H9 (cell line): ENCODE data around the gene EFCAB6. TPM values are rescaled to one million over a fixed set of nuclear protein-coding genes. Genes with fewer than 3 reads are reported as not detected.

Experiments used
- DNase-seq: peaks from one replicate; pipeline ENCODE4 v3.0.0-alpha.2; 2017
- H2AFZ ChIP-seq: one replicate; pipeline ENCODE4 v1.6.1; 2013; ENCODE audit warnings: mild to moderate bottlenecking, low read length, control low read depth, moderate library complexity
- H2AK5ac ChIP-seq: 2 replicates; pipeline ENCODE4 v1.6.1; 2013; ENCODE audit warnings: low read length, control low read depth, mixed read lengths; ENCODE audit not compliant: insufficient read length
- H2BK120ac ChIP-seq: one replicate; pipeline ENCODE4 v1.6.1; 2013; ENCODE audit warnings: low read depth, mild to moderate bottlenecking, low read length, control low read depth, inconsistent platforms; ENCODE audit not compliant: poor library complexity, severe bottlenecking
- H2BK12ac ChIP-seq: 2 replicates; pipeline ENCODE4 v1.6.1; 2013; ENCODE audit warnings: low read length, control low read depth, mixed read lengths, low read depth; ENCODE audit not compliant: insufficient read length
- H2BK15ac ChIP-seq: 2 replicates; pipeline ENCODE4 v1.6.1; 2013; ENCODE audit warnings: low read depth, low read length, control low read depth
- H2BK20ac ChIP-seq: one replicate; pipeline ENCODE4 v1.6.1; 2013; ENCODE audit warnings: low read depth, mild to moderate bottlenecking, low read length, control low read depth, inconsistent platforms; ENCODE audit not compliant: poor library complexity, severe bottlenecking
- H2BK5ac ChIP-seq: 2 replicates; pipeline ENCODE4 v1.6.1; 2013; ENCODE audit warnings: low read length, control low read depth, mixed read lengths; ENCODE audit not compliant: insufficient read length
- H3K14ac ChIP-seq: 2 replicates; pipeline ENCODE4 v1.6.1; 2013; ENCODE audit warnings: low read length, control low read depth; ENCODE audit not compliant: insufficient read depth
- H3K18ac ChIP-seq: 2 replicates; pipeline ENCODE4 v1.6.1; 2013; ENCODE audit warnings: low read depth, mild to moderate bottlenecking, mixed read lengths, low read length, control low read depth; ENCODE audit not compliant: insufficient read length
- H3K23ac ChIP-seq: 2 replicates; pipeline ENCODE4 v1.6.1; 2013; ENCODE audit warnings: low read length, control low read depth, mixed read lengths, low read depth; ENCODE audit not compliant: insufficient read length
- H3K23me2 ChIP-seq: 2 replicates; pipeline ENCODE4 v1.6.1; 2013; ENCODE audit warnings: low read depth, mild to moderate bottlenecking, mixed read lengths, low read length, control low read depth; ENCODE audit not compliant: insufficient read length, poor library complexity, severe bottlenecking
- H3K27ac ChIP-seq: 2 replicates; pipeline ENCODE4 v1.5.1; 2013; ENCODE audit warnings: low read length, control low read depth, mixed read lengths, low read depth; ENCODE audit not compliant: insufficient read length
- H3K27me3 ChIP-seq: 2 replicates; pipeline ENCODE4 v1.6.1; 2013; ENCODE audit warnings: low read length, control low read depth, inconsistent platforms; ENCODE audit not compliant: insufficient read depth
- H3K4ac ChIP-seq: 2 replicates; pipeline ENCODE4 v1.6.1; 2013; ENCODE audit warnings: low read depth, mild to moderate bottlenecking, control low read depth, inconsistent platforms, low read length, moderate library complexity
- H3K4me1 ChIP-seq: 2 replicates; pipeline ENCODE4 v1.6.1; 2013; ENCODE audit warnings: low read length, control low read depth, inconsistent platforms; ENCODE audit not compliant: insufficient read depth
- H3K4me2 ChIP-seq: 2 replicates; pipeline ENCODE4 v1.6.1; 2013; ENCODE audit warnings: low read length, control low read depth, mixed read lengths; ENCODE audit not compliant: insufficient read length, insufficient read depth
- H3K56ac ChIP-seq: 2 replicates; pipeline ENCODE4 v1.6.1; 2013; ENCODE audit warnings: low read depth, mild to moderate bottlenecking, mixed read lengths, low read length, control low read depth; ENCODE audit not compliant: insufficient read length
- H3K79me1 ChIP-seq: 2 replicates; pipeline ENCODE4 v1.6.1; 2013; ENCODE audit warnings: low read depth, mild to moderate bottlenecking, moderate library complexity, low read length, control low read depth, inconsistent platforms; ENCODE audit not compliant: insufficient read depth, poor library complexity, severe bottlenecking
- H3K79me2 ChIP-seq: 2 replicates; pipeline ENCODE4 v1.6.1; 2013; ENCODE audit warnings: low read length, control low read depth, inconsistent platforms; ENCODE audit not compliant: insufficient read depth
- H3K9ac ChIP-seq: 2 replicates; pipeline ENCODE4 v1.6.1; 2013; ENCODE audit warnings: low read length, control low read depth, mixed read lengths; ENCODE audit not compliant: insufficient read length; ENCODE audit errors: extremely low read depth
- H3K9me3 ChIP-seq: one replicate; pipeline ENCODE4 v1.6.1; 2013; ENCODE audit warnings: low read depth, low read length, inconsistent platforms; ENCODE audit not compliant: control insufficient read depth
- H3T11ph ChIP-seq: one replicate; pipeline ENCODE4 v1.6.1; 2013; ENCODE audit warnings: mild to moderate bottlenecking, low read length, control low read depth, inconsistent platforms
- H4K20me1 ChIP-seq: one replicate; pipeline ENCODE4 v1.6.1; 2013; ENCODE audit not compliant: control insufficient read depth, insufficient read length, insufficient read depth
- H4K5ac ChIP-seq: 2 replicates; pipeline ENCODE4 v1.6.1; 2013; ENCODE audit warnings: low read depth, mild to moderate bottlenecking, mixed read lengths, low read length, control low read depth; ENCODE audit not compliant: insufficient read length
- H4K8ac ChIP-seq: replicated peaks from 2 replicates; pipeline ENCODE4 v1.6.1; 2013; ENCODE audit warnings: low read length, control low read depth, mixed read lengths, low read depth; ENCODE audit not compliant: insufficient read length
- H4K91ac ChIP-seq: 2 replicates; pipeline ENCODE4 v1.6.1; 2013; ENCODE audit warnings: low read depth, mild to moderate bottlenecking, moderate library complexity, mixed read lengths, low read length, control low read depth; ENCODE audit not compliant: insufficient read length
- H3K27ac Mint-ChIP-seq, 3 experiments: 2 replicates in 2 of 3; 3 replicates in 1 of 3; pipeline ENCODE4 v1.8.0; 2020 to 2021; ENCODE audit warnings: mixed read lengths in 3 of 3, mild to moderate bottlenecking in 1 of 3, moderate library complexity in 1 of 3
- H3K27me3 Mint-ChIP-seq: 2 replicates; pipeline ENCODE4 v1.8.0; 2021; ENCODE audit warnings: low read depth, mild to moderate bottlenecking, moderate library complexity, mixed read lengths
- H3K36me3 Mint-ChIP-seq, 3 experiments: 2 replicates in 2 of 3; 3 replicates in 1 of 3; pipeline ENCODE4 v1.8.0; 2020 to 2021; ENCODE audit warnings: low read depth in 3 of 3, mixed read lengths in 3 of 3; ENCODE audit not compliant: insufficient read depth in 1 of 3
- H3K4me1 Mint-ChIP-seq, 2 experiments: 2 replicates each; pipeline ENCODE4 v1.8.0; 2020; ENCODE audit warnings: mixed read lengths in 2 of 2
- H3K4me3 Mint-ChIP-seq, 2 experiments: 2 replicates in 1 of 2; 3 replicates in 1 of 2; pipeline ENCODE4 v1.8.0; 2020 to 2021; ENCODE audit warnings: mild to moderate bottlenecking in 2 of 2, mixed read lengths in 2 of 2, moderate library complexity in 1 of 2
- H3K9me3 Mint-ChIP-seq, 2 experiments: 2 replicates in 1 of 2; 3 replicates in 1 of 2; pipeline ENCODE4 v1.8.0; 2020; ENCODE audit warnings: mild to moderate bottlenecking in 2 of 2, mixed read lengths in 2 of 2, moderate library complexity in 1 of 2
- CTCF ChIP-seq: fragments of 200-600 bp; sonication (generic); conservative IDR thresholded peaks from 3 replicates; pipeline ENCODE4 v1.8.0; 2021; ENCODE audit warnings: antibody characterized with exemption, mild to moderate bottlenecking
- WGBS: extraction: QIAGEN DNeasy Blood & Tissue Kit; methylation state at CpG from one replicate; pipeline ENCODE4 v1.1.7; 2013; ENCODE audit warnings: missing lambda C conversion rate, low lambda C conversion rate, mixed read lengths; ENCODE audit not compliant: insufficient read length; ENCODE audit errors: extremely low coverage; 5-methylcytosine and 5-hydroxymethylcytosine counted together
- total RNA-seq: library from RNA; stranded (reverse); gene quantifications from 2 replicates; pipeline ENCODE4 v1.2.1, GENCODE V29; 2021

EFCAB6 gene
- total RNA-seq, 1 experiment from 2014 or later, result 0.31 TPM

- no peak overlapping the region for H2BK12ac ChIP-seq
- H4K20me1 ChIP-seq, result no peaks in the 10 kb centered on the region
- Mint-ChIP-seq H3K9me3 (peaks cover 11 to 17% of the 10 kb centered on the region in 2 experiments), H3K27me3 (peaks cover 10% of the 10 kb centered on the region), H3K4me3 (no peak overlapping the region), H3K36me3 (peaks cover 5 to 11% (median 8%) of the 10 kb centered on the region in 3 experiments; a peak in 5 of 7 replicates), H3K27ac (no peak overlapping the region), H3K4me1 (peaks cover 0 to 4% of the 10 kb centered on the region in 2 experiments; a peak in 1 of 4 replicates)
- H3K79me1 ChIP-seq, result no peaks in the 10 kb centered on the region
- no peak overlapping the region for H3K56ac ChIP-seq
- no peak overlapping the region for H2BK5ac ChIP-seq
- H3K4me1 ChIP-seq, result no peaks in the 10 kb centered on the region
- no peak overlapping the region for H4K5ac ChIP-seq
- H2BK15ac ChIP-seq, result no peak overlapping the region
- H4K91ac ChIP-seq, result no peak overlapping the region
- H3K79me2 ChIP-seq, result no peaks in the 10 kb centered on the region
- no peak overlapping the region for H3T11ph ChIP-seq
- DNase-seq, result no peak
- no peak overlapping the region for H3K4me2 ChIP-seq
- no peaks in the 10 kb centered on the region for H3K9me3 ChIP-seq
- H3K23ac ChIP-seq, result no peak overlapping the region
- no peak overlapping the region for H2AFZ ChIP-seq
- H3K4ac ChIP-seq, result no peak overlapping the region
- H3K23me2 ChIP-seq, result no peaks in the 10 kb centered on the region
- no peak overlapping the region for H3K18ac ChIP-seq
- no peak overlapping the region for H2BK120ac ChIP-seq
- H3K27me3 ChIP-seq, result no peaks in the 10 kb centered on the region
- no peak overlapping the region for H3K9ac ChIP-seq
- H3K27ac ChIP-seq, result no peak overlapping the region
- no peak overlapping the region for H4K8ac ChIP-seq
- no peak for TF ChIP-seq CTCF
- no peak overlapping the region for H2BK20ac ChIP-seq
- no peak overlapping the region for H3K14ac ChIP-seq
- H2AK5ac ChIP-seq, result no peak overlapping the region
- no CpG with 5 or more reads among the region's 4 CpGs for WGBS
Measured at GRCh38 chr22:43540529-43540923, 271.6 kb downstream of the EFCAB6 start.
